HepG2 (cell line): Measurements from ENCODE around the gene AREL1. TPM values are rescaled to one million over a fixed set of nuclear protein-coding genes. Genes with fewer than 3 reads are reported as not detected.

Experiments
- polyA plus RNA-seq, 8 experiments: library from polyadenylated mRNA; depleted of rRNA in 3 of 8; stranded (reverse) in 7 of 8; unstranded in 1 of 8; fragments of >200 nt; fragmentation: Illumina TruSeq in 4 of 8; extraction: Trizol in 4 of 8; gene quantifications; 2 replicates each; pipeline versions ENCODE4 v1.2.1 to v1.2.3, GENCODE V29; 2011 to 2016; ENCODE audit warnings: low read depth in 4 of 8, missing spikeins in 1 of 8, mixed read lengths in 1 of 8; ENCODE audit not compliant: insufficient read depth in 1 of 8
- small RNA-seq, 3 experiments: library from RNA; depleted of rRNA; stranded (forward); fragments of <200 nt; gene quantifications; one replicate each; pipeline ENCODE3, GENCODE V24; 2012; ENCODE audit warnings: low read depth in 2 of 3, low replicate concordance in 1 of 3; ENCODE audit not compliant: insufficient read length in 3 of 3, insufficient read depth in 2 of 3
- total RNA-seq, 5 experiments: library from RNA; depleted of rRNA; stranded (reverse); fragments of >200 nt; fragmentation: Illumina TruSeq; extraction: Trizol; gene quantifications; 2 replicates each; pipeline ENCODE4 v1.2.3, GENCODE V29; 2016; ENCODE audit warnings: low read depth in 1 of 5

AREL1 gene
- total and polyA plus RNA-seq, 2 of the 13 experiments (the other 11 are each of a cell fraction or from before 2014, with no cell fraction given): 21.3 to 25.4 TPM

Small RNA genes within 50 kb of the gene (small RNA-seq; reads per million reads assigned to genes)
- gene RF00409: 0 reads per million in 3 experiments

Other genes starting within 250 kb of the AREL1 start
- 108 and 164 TPM in 2 replicates for gene NPC2, start 219.8 kb downstream of the AREL1 start, total RNA-seq (2016; rRNA removed; fragmentation: Illumina TruSeq; extraction: Trizol)
- 132 and 136 TPM in 2 replicates for gene NPC2, start 219.8 kb downstream of the AREL1 start, polyA plus RNA-seq (2011; rRNA removed)
- 43.4 and 53.0 TPM in 2 replicates for gene ISCA2, start 219.3 kb downstream of the AREL1 start, total RNA-seq (2016; rRNA removed; fragmentation: Illumina TruSeq; extraction: Trizol)
- gene ISCA2, start 219.3 kb downstream of the AREL1 start, polyA plus RNA-seq (2011; rRNA removed): 24.8 and 32.1 TPM in 2 replicates
- gene LTBP2, start 100.8 kb downstream of the AREL1 start, total RNA-seq (2016; rRNA removed; fragmentation: Illumina TruSeq; extraction: Trizol): 0.18 and 0.20 TPM in 2 replicates
- 0.41 and 0.46 TPM in 2 replicates for gene LTBP2, start 100.8 kb downstream of the AREL1 start, polyA plus RNA-seq (2011; rRNA removed)
- 44.4 and 70.8 TPM in 2 replicates for gene FCF1, start 64 bp upstream of the AREL1 start, total RNA-seq (2016; rRNA removed; fragmentation: Illumina TruSeq; extraction: Trizol)
- gene FCF1, start 64 bp upstream of the AREL1 start, polyA plus RNA-seq (2011; rRNA removed): 26.2 and 31.0 TPM in 2 replicates
- 21.9 and 37.6 TPM in 2 replicates for gene YLPM1, start 50.2 kb upstream of the AREL1 start, total RNA-seq (2016; rRNA removed; fragmentation: Illumina TruSeq; extraction: Trizol)
- gene YLPM1, start 50.2 kb upstream of the AREL1 start, polyA plus RNA-seq (2011; rRNA removed): 6.0 and 6.7 TPM in 2 replicates
- gene PROX2, start 163.1 kb upstream of the AREL1 start, total RNA-seq (2016; rRNA removed; fragmentation: Illumina TruSeq; extraction: Trizol): not detected in 2 replicates
- not detected in 2 replicates for gene PROX2, start 163.1 kb upstream of the AREL1 start, polyA plus RNA-seq (2011; rRNA removed)
- 56.5 and 69.9 TPM in 2 replicates for gene DLST, start 168.8 kb upstream of the AREL1 start, total RNA-seq (2016; rRNA removed; fragmentation: Illumina TruSeq; extraction: Trizol)
- gene DLST, start 168.8 kb upstream of the AREL1 start, polyA plus RNA-seq (2011; rRNA removed): 94.3 and 102 TPM in 2 replicates
- gene RPS6KL1, start 210.2 kb upstream of the AREL1 start, total RNA-seq (2016; rRNA removed; fragmentation: Illumina TruSeq; extraction: Trizol): 8.1 and 11.5 TPM in 2 replicates
- gene RPS6KL1, start 210.2 kb upstream of the AREL1 start, polyA plus RNA-seq (2011; rRNA removed): 6.5 and 10.3 TPM in 2 replicates
- 20.3 and 27.5 TPM in 2 replicates for gene PGF, start 242.5 kb upstream of the AREL1 start, total RNA-seq (2016; rRNA removed; fragmentation: Illumina TruSeq; extraction: Trizol)
- gene PGF, start 242.5 kb upstream of the AREL1 start, polyA plus RNA-seq (2011; rRNA removed): 10.7 and 15.9 TPM in 2 replicates